ENCODE measurements around the gene CDH16.
"Not testable (repeated sequence)": the region's sequence is repeated elsewhere in the genome, so short reads cannot be mapped to it uniquely, and the experiment has no call there.

The CDH16 gene

GRCh38 chr16:66891797-66892196 is 26.9 kb downstream of the CDH16 start:
- no peak for DNase-seq

GRCh38 chr16:66891360-66891759 is 27.3 kb downstream of the CDH16 start:
- DNase-seq, result no peak

GRCh38 chr16:66890799-66891198 is 27.9 kb downstream of the CDH16 start:
- DNase-seq, result no peak

- DNase-seq, result no peak
Observed at GRCh38 chr16:66889622-66890021, 29.1 kb downstream of the CDH16 start.

- no peak for DNase-seq
Observed at GRCh38 chr16:66888647-66889615, 29.8 kb downstream of the CDH16 start.

- no peak for DNase-seq
Observed at GRCh38 chr16:66886914-66887313, 31.8 kb downstream of the CDH16 start.

GRCh38 chr16:66886321-66886720 is 32.4 kb downstream of the CDH16 start:
- DNase-seq, result no peak

- DNase-seq, result no peak
Observed at GRCh38 chr16:66885491-66885890, 33.2 kb downstream of the CDH16 start.

GRCh38 chr16:66882702-66883101 is 36.0 kb downstream of the CDH16 start:
- no peak for DNase-seq

- DNase-seq, result no peak
Observed at GRCh38 chr16:66881964-66882508, 36.6 kb downstream of the CDH16 start.

GRCh38 chr16:66881560-66881959 is 37.1 kb downstream of the CDH16 start:
- DNase-seq, result no peak

GRCh38 chr16:66881014-66881417 is 37.7 kb downstream of the CDH16 start:
- no peak for DNase-seq

- peak; percentile 82 for DNase-seq
Observed at GRCh38 chr16:66880288-66881013, 38.2 kb downstream of the CDH16 start, which contains the start of gene PDP2. PDP2 (plus strand) TSS chr16:66880515; CDS start chr16:66884285, 3,770 bp downstream.

- no peak for DNase-seq
Observed at GRCh38 chr16:66878067-66878466, 40.6 kb downstream of the CDH16 start.

- DNase-seq, result no peak
Observed at GRCh38 chr16:66874079-66874775, 44.5 kb downstream of the CDH16 start.

- DNase-seq, result no peak
Observed at GRCh38 chr16:66873685-66874055, 45.0 kb downstream of the CDH16 start.

- peak; percentile 41 for DNase-seq
Observed at GRCh38 chr16:66872943-66873684, 45.6 kb downstream of the CDH16 start.

GRCh38 chr16:66872559-66872942 is 46.1 kb downstream of the CDH16 start:
- no peak for DNase-seq

GRCh38 chr16:66871840-66872239 is 46.8 kb downstream of the CDH16 start:
- DNase-seq, result no peak

GRCh38 chr16:66871363-66871762 is 47.3 kb downstream of the CDH16 start:
- not testable (repeated sequence) for DNase-seq

GRCh38 chr16:66869424-66869823 is 49.3 kb downstream of the CDH16 start:
- no peak for DNase-seq

- no peak for DNase-seq
Observed at GRCh38 chr16:66863707-66864106, 55.0 kb downstream of the CDH16 start.

Measured in NCI-H1694 (cell line).